NCI-H345 treated with DMSO at 0.1 percent for 48 hours (cell line): ENCODE measurements around the gene AP3M1.

Experiments used
- DNase-seq: peaks from one replicate; lab custom pipeline; 2025; ENCODE audit not compliant: unreplicated experiment; lab: John Stamatoyannopoulos, UW

AP3M1 gene

GRCh38 chr10:74118804-74119203, 31.8 kb downstream of the AP3M1 start:
- no peak for DNase-seq

GRCh38 chr10:74117738-74118137, 32.9 kb downstream of the AP3M1 start:
- DNase-seq = no peak

GRCh38 chr10:74114041-74114448, 36.6 kb downstream of the AP3M1 start:
- DNase-seq = no peak

GRCh38 chr10:74113546-74113945, 37.1 kb downstream of the AP3M1 start:
- DNase-seq = no peak

- DNase-seq = no peak
Measured at GRCh38 chr10:74111799-74112198, 38.8 kb downstream of the AP3M1 start.

- DNase-seq = no peak
Measured at GRCh38 chr10:74110120-74110519, 40.5 kb downstream of the AP3M1 start.

GRCh38 chr10:74109452-74109851, 41.2 kb downstream of the AP3M1 start:
- DNase-seq = no peak

- DNase-seq = no peak
Measured at GRCh38 chr10:74107391-74107790, 43.2 kb downstream of the AP3M1 start.

GRCh38 chr10:74104996-74105395, 45.6 kb downstream of the AP3M1 start:
- DNase-seq = no peak

GRCh38 chr10:74104480-74104879, 46.1 kb downstream of the AP3M1 start:
- DNase-seq = no peak

GRCh38 chr10:74103560-74104258, 46.9 kb downstream of the AP3M1 start:
- no peak for DNase-seq

GRCh38 chr10:74099836-74100235, 50.8 kb downstream of the AP3M1 start:
- DNase-seq = no peak

GRCh38 chr10:74099420-74099819, 51.2 kb downstream of the AP3M1 start:
- no peak for DNase-seq

GRCh38 chr10:74097776-74098175, 52.9 kb downstream of the AP3M1 start:
- DNase-seq = no peak

- no peak for DNase-seq
Measured at GRCh38 chr10:74096777-74097176, 53.9 kb downstream of the AP3M1 start.

- no peak for DNase-seq
Measured at GRCh38 chr10:74094231-74094630, 56.4 kb downstream of the AP3M1 start.

GRCh38 chr10:74093530-74094164, 57.0 kb downstream of the AP3M1 start:
- DNase-seq = no peak

- DNase-seq = no peak
Measured at GRCh38 chr10:74092372-74092771, 58.3 kb downstream of the AP3M1 start.

GRCh38 chr10:74088722-74089121, 61.9 kb downstream of the AP3M1 start:
- DNase-seq = no peak

- DNase-seq = no peak
Measured at GRCh38 chr10:74086317-74086716, 64.3 kb downstream of the AP3M1 start.

GRCh38 chr10:74084955-74085354, 65.7 kb downstream of the AP3M1 start:
- no peak for DNase-seq

- DNase-seq = no peak
Measured at GRCh38 chr10:74083304-74083703, 67.3 kb downstream of the AP3M1 start.
